ENCODE results near the gene SH2B3.
A peak's percentile ranks its signal among the peaks of the same experiment; 100 is the strongest.

Gene SH2B3

GRCh38 chr12:111406474-111407376 is 1.0 kb downstream of the SH2B3 start:
- peak overlapping the region; percentile 98 for H3K4me3 ChIP-seq (replicated peaks; ENCODE audit: low read depth, low read length)
- TF ChIP-seq CTCF (IDR thresholded peaks at IDR 0.05; ENCODE audit: low read depth, low read length, missing control alignments) = no peak
- no peak for DNase-seq (ENCODE audit: extremely low read depth, low read depth)

- TF ChIP-seq CTCF (IDR thresholded peaks at IDR 0.05; ENCODE audit: low read depth, low read length, missing control alignments) = no peak
- H3K4me3 ChIP-seq (replicated peaks; ENCODE audit: low read depth, low read length) = peak overlapping the region; percentile 98
- DNase-seq (ENCODE audit: extremely low read depth, low read depth) = no peak
Observed at GRCh38 chr12:111407377-111408115, 1.8 kb downstream of the SH2B3 start.

- DNase-seq (ENCODE audit: extremely low read depth, low read depth) = no peak
- H3K4me3 ChIP-seq (replicated peaks; ENCODE audit: low read depth, low read length) = peak overlapping the region; percentile 98
- no peak for TF ChIP-seq CTCF (IDR thresholded peaks at IDR 0.05; ENCODE audit: low read depth, low read length, missing control alignments)
Observed at GRCh38 chr12:111408116-111408440, 2.4 kb downstream of the SH2B3 start.

GRCh38 chr12:111408686-111409402 is 3.1 kb downstream of the SH2B3 start:
- TF ChIP-seq CTCF (IDR thresholded peaks at IDR 0.05; ENCODE audit: low read depth, low read length, missing control alignments) = no peak
- H3K4me3 ChIP-seq (replicated peaks; ENCODE audit: low read depth, low read length) = peak overlapping the region; percentile 98
- no peak for DNase-seq (ENCODE audit: extremely low read depth, low read depth)

GRCh38 chr12:111409403-111409779 is 3.7 kb downstream of the SH2B3 start:
- peak overlapping the region; percentile 98 for H3K4me3 ChIP-seq (replicated peaks; ENCODE audit: low read depth, low read length)
- no peak for TF ChIP-seq CTCF (IDR thresholded peaks at IDR 0.05; ENCODE audit: low read depth, low read length, missing control alignments)
- no peak for DNase-seq (ENCODE audit: extremely low read depth, low read depth)

GRCh38 chr12:111409780-111410430 is 4.2 kb downstream of the SH2B3 start:
- peak overlapping the region; percentile 98 for H3K4me3 ChIP-seq (replicated peaks; ENCODE audit: low read depth, low read length)
- no peak for TF ChIP-seq CTCF (IDR thresholded peaks at IDR 0.05; ENCODE audit: low read depth, low read length, missing control alignments)
- no peak for DNase-seq (ENCODE audit: extremely low read depth, low read depth)
